Endothelial cell (in vitro differentiated cells): ENCODE measurements around the gene TMED3. TPM values are rescaled to one million over a fixed set of nuclear protein-coding genes. Genes with fewer than 3 reads are reported as not detected.

Source experiments
- DNase-seq: peaks from one replicate; pipeline ENCODE4 v3.0.0; 2021; ENCODE audit warnings: low spot score
- H3K27ac Mint-ChIP-seq: one replicate; pipeline ENCODE4 v1.8.0; 2021; ENCODE audit warnings: mixed read lengths, inconsistent platforms; ENCODE audit not compliant: unreplicated experiment
- H3K27me3 Mint-ChIP-seq: one replicate; pipeline ENCODE4 v1.8.0; 2021; ENCODE audit warnings: mild to moderate bottlenecking, moderate library complexity, mixed read lengths, inconsistent platforms; ENCODE audit not compliant: unreplicated experiment
- H3K36me3 Mint-ChIP-seq: one replicate; pipeline ENCODE4 v1.8.0; 2021; ENCODE audit warnings: mild to moderate bottlenecking, low read depth, mixed read lengths, inconsistent platforms; ENCODE audit not compliant: unreplicated experiment
- H3K4me1 Mint-ChIP-seq: one replicate; pipeline ENCODE4 v1.8.0; 2021; ENCODE audit warnings: mild to moderate bottlenecking, mixed read lengths, inconsistent platforms; ENCODE audit not compliant: unreplicated experiment
- H3K4me3 Mint-ChIP-seq: one replicate; pipeline ENCODE4 v1.8.0; 2021; ENCODE audit warnings: mild to moderate bottlenecking, mixed read lengths, inconsistent platforms; ENCODE audit not compliant: unreplicated experiment
- H3K9me3 Mint-ChIP-seq: one replicate; pipeline ENCODE4 v1.8.0; 2021; ENCODE audit warnings: mixed read lengths, inconsistent platforms; ENCODE audit not compliant: unreplicated experiment
- CTCF ChIP-seq: fragments of 200-600 bp; sonication (generic); IDR thresholded peaks from one replicate; pipeline ENCODE4 v1.5.0; 2021; ENCODE audit warnings: antibody characterized with exemption; ENCODE audit not compliant: unreplicated experiment
- total RNA-seq: library from RNA; stranded (reverse); fragmentation: NEBNext Ultra II Directional; extraction: Animal tissue kit (Norgen Biotek cat#: 25700); gene quantifications from one replicate; pipeline ENCODE4 v1.2.1, GENCODE V29; 2021; ENCODE audit not compliant: unreplicated experiment

TMED3 gene
- total RNA-seq, 1 donor from 2014 or later: 45.3 TPM

GRCh38 chr15:79294075-79294474, 16.8 kb upstream of the TMED3 start:
- H3K4me1 Mint-ChIP-seq: no peaks in the 10 kb centered on the region
- H3K27ac Mint-ChIP-seq: no peak overlapping the region
- no peak for DNase-seq
- no peaks in the 10 kb centered on the region for H3K27me3 Mint-ChIP-seq
- TF ChIP-seq CTCF: no peak
- no peak overlapping the region for H3K4me3 Mint-ChIP-seq
- no peaks in the 10 kb centered on the region for H3K36me3 Mint-ChIP-seq
- H3K9me3 Mint-ChIP-seq: no peaks in the 10 kb centered on the region

GRCh38 chr15:79296583-79296982, 14.3 kb upstream of the TMED3 start:
- Mint-ChIP-seq H3K9me3 (no peaks in the 10 kb centered on the region), H3K27me3 (no peaks in the 10 kb centered on the region), H3K4me3 (no peak overlapping the region), H3K36me3 (no peaks in the 10 kb centered on the region), H3K27ac (no peak overlapping the region), H3K4me1 (no peaks in the 10 kb centered on the region)
- no peak for DNase-seq
- no peak for TF ChIP-seq CTCF

- H3K9me3 Mint-ChIP-seq: no peaks in the 10 kb centered on the region
- H3K27ac Mint-ChIP-seq: no peak overlapping the region
- H3K27me3 Mint-ChIP-seq: no peaks in the 10 kb centered on the region
- H3K4me3 Mint-ChIP-seq: no peak overlapping the region
- H3K4me1 Mint-ChIP-seq: no peaks in the 10 kb centered on the region
- H3K36me3 Mint-ChIP-seq: no peaks in the 10 kb centered on the region
- DNase-seq: no peak
- TF ChIP-seq CTCF: no peak
Observed at GRCh38 chr15:79299126-79299840, 11.6 kb upstream of the TMED3 start.

GRCh38 chr15:79299841-79300235, 11.1 kb upstream of the TMED3 start:
- no peak for TF ChIP-seq CTCF
- Mint-ChIP-seq H3K4me3 (no peak overlapping the region), H3K36me3 (no peaks in the 10 kb centered on the region), H3K27me3 (peaks cover under 1% of the 10 kb centered on the region), H3K9me3 (no peaks in the 10 kb centered on the region), H3K4me1 (no peaks in the 10 kb centered on the region), H3K27ac (no peak overlapping the region)
- DNase-seq: no peak

GRCh38 chr15:79307251-79307650, 3.7 kb upstream of the TMED3 start:
- Mint-ChIP-seq H3K27me3 (peaks cover 5% of the 10 kb centered on the region), H3K4me3 (no peak overlapping the region), H3K4me1 (peaks cover 7% of the 10 kb centered on the region)

More at GRCh38 chr15:79307251-79307650, 3.7 kb upstream of the TMED3 start:
- Mint-ChIP-seq H3K36me3 (no peaks in the 10 kb centered on the region), H3K27ac (no peak overlapping the region), H3K9me3 (no peaks in the 10 kb centered on the region)
- TF ChIP-seq CTCF: no peak
- no peak for DNase-seq
